H9 (cell line): Measurements from ENCODE around the gene MNX1. TPM values are rescaled to one million over a fixed set of nuclear protein-coding genes. Genes with fewer than 3 reads are reported as not detected.

Experiments used
- DNase-seq: peaks from one replicate; pipeline ENCODE4 v3.0.0-alpha.2; 2017
- H2AFZ ChIP-seq: one replicate; pipeline ENCODE4 v1.6.1; 2013; ENCODE audit warnings: mild to moderate bottlenecking, low read length, control low read depth, moderate library complexity
- H2AK5ac ChIP-seq: 2 replicates; pipeline ENCODE4 v1.6.1; 2013; ENCODE audit warnings: low read length, control low read depth, mixed read lengths; ENCODE audit not compliant: insufficient read length
- H2BK120ac ChIP-seq: one replicate; pipeline ENCODE4 v1.6.1; 2013; ENCODE audit warnings: low read depth, mild to moderate bottlenecking, low read length, control low read depth, inconsistent platforms; ENCODE audit not compliant: poor library complexity, severe bottlenecking
- H2BK12ac ChIP-seq: 2 replicates; pipeline ENCODE4 v1.6.1; 2013; ENCODE audit warnings: low read length, control low read depth, mixed read lengths, low read depth; ENCODE audit not compliant: insufficient read length
- H2BK15ac ChIP-seq: 2 replicates; pipeline ENCODE4 v1.6.1; 2013; ENCODE audit warnings: low read depth, low read length, control low read depth
- H2BK20ac ChIP-seq: one replicate; pipeline ENCODE4 v1.6.1; 2013; ENCODE audit warnings: low read depth, mild to moderate bottlenecking, low read length, control low read depth, inconsistent platforms; ENCODE audit not compliant: poor library complexity, severe bottlenecking
- H2BK5ac ChIP-seq: 2 replicates; pipeline ENCODE4 v1.6.1; 2013; ENCODE audit warnings: low read length, control low read depth, mixed read lengths; ENCODE audit not compliant: insufficient read length
- H3K14ac ChIP-seq: 2 replicates; pipeline ENCODE4 v1.6.1; 2013; ENCODE audit warnings: low read length, control low read depth; ENCODE audit not compliant: insufficient read depth
- H3K18ac ChIP-seq: 2 replicates; pipeline ENCODE4 v1.6.1; 2013; ENCODE audit warnings: low read depth, mild to moderate bottlenecking, mixed read lengths, low read length, control low read depth; ENCODE audit not compliant: insufficient read length
- H3K23ac ChIP-seq: 2 replicates; pipeline ENCODE4 v1.6.1; 2013; ENCODE audit warnings: low read length, control low read depth, mixed read lengths, low read depth; ENCODE audit not compliant: insufficient read length
- H3K23me2 ChIP-seq: 2 replicates; pipeline ENCODE4 v1.6.1; 2013; ENCODE audit warnings: low read depth, mild to moderate bottlenecking, mixed read lengths, low read length, control low read depth; ENCODE audit not compliant: insufficient read length, poor library complexity, severe bottlenecking
- H3K27ac ChIP-seq: 2 replicates; pipeline ENCODE4 v1.5.1; 2013; ENCODE audit warnings: low read length, control low read depth, mixed read lengths, low read depth; ENCODE audit not compliant: insufficient read length
- H3K27me3 ChIP-seq: 2 replicates; pipeline ENCODE4 v1.6.1; 2013; ENCODE audit warnings: low read length, control low read depth, inconsistent platforms; ENCODE audit not compliant: insufficient read depth
- H3K4ac ChIP-seq: 2 replicates; pipeline ENCODE4 v1.6.1; 2013; ENCODE audit warnings: low read depth, mild to moderate bottlenecking, control low read depth, inconsistent platforms, low read length, moderate library complexity
- H3K4me1 ChIP-seq: 2 replicates; pipeline ENCODE4 v1.6.1; 2013; ENCODE audit warnings: low read length, control low read depth, inconsistent platforms; ENCODE audit not compliant: insufficient read depth
- H3K4me2 ChIP-seq: 2 replicates; pipeline ENCODE4 v1.6.1; 2013; ENCODE audit warnings: low read length, control low read depth, mixed read lengths; ENCODE audit not compliant: insufficient read length, insufficient read depth
- H3K56ac ChIP-seq: 2 replicates; pipeline ENCODE4 v1.6.1; 2013; ENCODE audit warnings: low read depth, mild to moderate bottlenecking, mixed read lengths, low read length, control low read depth; ENCODE audit not compliant: insufficient read length
- H3K79me1 ChIP-seq: 2 replicates; pipeline ENCODE4 v1.6.1; 2013; ENCODE audit warnings: low read depth, mild to moderate bottlenecking, moderate library complexity, low read length, control low read depth, inconsistent platforms; ENCODE audit not compliant: insufficient read depth, poor library complexity, severe bottlenecking
- H3K79me2 ChIP-seq: 2 replicates; pipeline ENCODE4 v1.6.1; 2013; ENCODE audit warnings: low read length, control low read depth, inconsistent platforms; ENCODE audit not compliant: insufficient read depth
- H3K9ac ChIP-seq: 2 replicates; pipeline ENCODE4 v1.6.1; 2013; ENCODE audit warnings: low read length, control low read depth, mixed read lengths; ENCODE audit not compliant: insufficient read length; ENCODE audit errors: extremely low read depth
- H3K9me3 ChIP-seq: one replicate; pipeline ENCODE4 v1.6.1; 2013; ENCODE audit warnings: low read depth, low read length, inconsistent platforms; ENCODE audit not compliant: control insufficient read depth
- H3T11ph ChIP-seq: one replicate; pipeline ENCODE4 v1.6.1; 2013; ENCODE audit warnings: mild to moderate bottlenecking, low read length, control low read depth, inconsistent platforms
- H4K20me1 ChIP-seq: one replicate; pipeline ENCODE4 v1.6.1; 2013; ENCODE audit not compliant: control insufficient read depth, insufficient read length, insufficient read depth
- H4K5ac ChIP-seq: 2 replicates; pipeline ENCODE4 v1.6.1; 2013; ENCODE audit warnings: low read depth, mild to moderate bottlenecking, mixed read lengths, low read length, control low read depth; ENCODE audit not compliant: insufficient read length
- H4K8ac ChIP-seq: replicated peaks from 2 replicates; pipeline ENCODE4 v1.6.1; 2013; ENCODE audit warnings: low read length, control low read depth, mixed read lengths, low read depth; ENCODE audit not compliant: insufficient read length
- H4K91ac ChIP-seq: 2 replicates; pipeline ENCODE4 v1.6.1; 2013; ENCODE audit warnings: low read depth, mild to moderate bottlenecking, moderate library complexity, mixed read lengths, low read length, control low read depth; ENCODE audit not compliant: insufficient read length
- H3K27ac Mint-ChIP-seq, 3 experiments: 2 replicates in 2 of 3; 3 replicates in 1 of 3; pipeline ENCODE4 v1.8.0; 2020 to 2021; ENCODE audit warnings: mixed read lengths in 3 of 3, mild to moderate bottlenecking in 1 of 3, moderate library complexity in 1 of 3
- H3K27me3 Mint-ChIP-seq: 2 replicates; pipeline ENCODE4 v1.8.0; 2021; ENCODE audit warnings: low read depth, mild to moderate bottlenecking, moderate library complexity, mixed read lengths
- H3K36me3 Mint-ChIP-seq, 3 experiments: 2 replicates in 2 of 3; 3 replicates in 1 of 3; pipeline ENCODE4 v1.8.0; 2020 to 2021; ENCODE audit warnings: low read depth in 3 of 3, mixed read lengths in 3 of 3; ENCODE audit not compliant: insufficient read depth in 1 of 3
- H3K4me1 Mint-ChIP-seq, 2 experiments: 2 replicates each; pipeline ENCODE4 v1.8.0; 2020; ENCODE audit warnings: mixed read lengths in 2 of 2
- H3K4me3 Mint-ChIP-seq, 2 experiments: 2 replicates in 1 of 2; 3 replicates in 1 of 2; pipeline ENCODE4 v1.8.0; 2020 to 2021; ENCODE audit warnings: mild to moderate bottlenecking in 2 of 2, mixed read lengths in 2 of 2, moderate library complexity in 1 of 2
- H3K9me3 Mint-ChIP-seq, 2 experiments: 2 replicates in 1 of 2; 3 replicates in 1 of 2; pipeline ENCODE4 v1.8.0; 2020; ENCODE audit warnings: mild to moderate bottlenecking in 2 of 2, mixed read lengths in 2 of 2, moderate library complexity in 1 of 2
- WGBS: extraction: QIAGEN DNeasy Blood & Tissue Kit; methylation state at CpG from one replicate; pipeline ENCODE4 v1.1.7; 2013; ENCODE audit warnings: missing lambda C conversion rate, low lambda C conversion rate, mixed read lengths; ENCODE audit not compliant: insufficient read length; ENCODE audit errors: extremely low coverage; 5-methylcytosine and 5-hydroxymethylcytosine counted together
- total RNA-seq: library from RNA; stranded (reverse); gene quantifications from 2 replicates; pipeline ENCODE4 v1.2.1, GENCODE V29; 2021
- TF ChIP-seq, protein P1 (sequence below): fragments of 200-600 bp; sonication (generic); conservative IDR thresholded peaks from 3 replicates; pipeline ENCODE4 v1.8.0; 2021; ENCODE audit warnings: antibody characterized with exemption, mild to moderate bottlenecking

Gene MNX1
- total RNA-seq, 1 experiment from 2014 or later = not detected

DNA sequence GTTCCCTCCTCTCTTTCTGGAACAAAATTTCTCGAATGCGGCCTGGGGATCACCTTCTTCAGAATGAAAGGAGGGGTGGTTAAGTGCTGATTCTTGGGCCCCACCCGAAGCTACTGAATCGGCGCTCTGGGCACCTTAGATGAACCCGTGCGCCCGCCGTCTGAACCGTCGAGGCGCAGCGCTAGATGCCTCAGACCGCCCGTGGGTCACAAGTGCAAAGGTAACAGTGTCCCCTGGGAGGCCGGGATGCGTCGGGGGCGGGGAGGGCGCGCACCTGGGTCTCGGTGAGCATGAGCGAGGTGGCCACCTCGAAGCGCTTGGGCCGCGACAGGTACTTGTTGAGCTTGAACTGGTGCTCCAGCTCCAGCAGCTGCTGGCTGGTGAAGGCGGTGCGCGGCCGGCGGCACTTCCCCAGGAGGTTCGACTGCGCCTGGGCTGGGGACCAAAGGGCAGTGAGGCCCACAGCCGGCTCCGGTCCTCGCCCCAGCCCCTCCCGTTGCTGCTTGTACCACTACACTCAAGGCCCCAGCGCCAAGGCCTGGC is 4.2 kb downstream of the MNX1 start:
- Histone ChIP-seq H2BK15ac (no peak overlapping the region), H3K79me2 (no peaks in the 10 kb centered on the region), H2BK12ac (no peak overlapping the region), H4K20me1 (no peaks in the 10 kb centered on the region), H4K8ac (no peak overlapping the region), H2AFZ (no peak overlapping the region), H3K27me3 (peaks cover 86% of the 10 kb centered on the region), H3K4ac (no peak overlapping the region), H3K56ac (no peak overlapping the region), H3K18ac (no peak overlapping the region), H3K27ac (no peak overlapping the region), H3K23me2 (peaks cover 5% of the 10 kb centered on the region), H3K4me2 (no peak overlapping the region), H3K23ac (no peak overlapping the region), H4K91ac (no peak overlapping the region), H2BK20ac (no peak overlapping the region), H2BK5ac (no peak overlapping the region), H3T11ph (no peak overlapping the region), H3K79me1 (no peaks in the 10 kb centered on the region), H4K5ac (no peak overlapping the region), H2BK120ac (no peak overlapping the region), H3K14ac (no peak overlapping the region), H2AK5ac (no peak overlapping the region), H3K4me1 (0 out of 2 replicates have a peak, but pooled peaks cover 4% of the 10 kb centered on the region), H3K9ac (no peak overlapping the region), H3K9me3 (no peaks in the 10 kb centered on the region)
- Mint-ChIP-seq H3K4me1 (peaks cover 5 to 14% of the 10 kb centered on the region in 2 experiments), H3K4me3 (peak overlapping the region in 1 of 2 experiments; percentile 54; a peak in 1 of 5 replicates), H3K36me3 (no peaks in the 10 kb centered on the region; a peak in 1 of 7 replicates), H3K9me3 (peaks cover 2 to 4% of the 10 kb centered on the region in 2 experiments; a peak in 1 of 5 replicates), H3K27ac (no peak overlapping the region), H3K27me3 (peaks cover 91% of the 10 kb centered on the region)
- TF ChIP-seq, protein P1, sequence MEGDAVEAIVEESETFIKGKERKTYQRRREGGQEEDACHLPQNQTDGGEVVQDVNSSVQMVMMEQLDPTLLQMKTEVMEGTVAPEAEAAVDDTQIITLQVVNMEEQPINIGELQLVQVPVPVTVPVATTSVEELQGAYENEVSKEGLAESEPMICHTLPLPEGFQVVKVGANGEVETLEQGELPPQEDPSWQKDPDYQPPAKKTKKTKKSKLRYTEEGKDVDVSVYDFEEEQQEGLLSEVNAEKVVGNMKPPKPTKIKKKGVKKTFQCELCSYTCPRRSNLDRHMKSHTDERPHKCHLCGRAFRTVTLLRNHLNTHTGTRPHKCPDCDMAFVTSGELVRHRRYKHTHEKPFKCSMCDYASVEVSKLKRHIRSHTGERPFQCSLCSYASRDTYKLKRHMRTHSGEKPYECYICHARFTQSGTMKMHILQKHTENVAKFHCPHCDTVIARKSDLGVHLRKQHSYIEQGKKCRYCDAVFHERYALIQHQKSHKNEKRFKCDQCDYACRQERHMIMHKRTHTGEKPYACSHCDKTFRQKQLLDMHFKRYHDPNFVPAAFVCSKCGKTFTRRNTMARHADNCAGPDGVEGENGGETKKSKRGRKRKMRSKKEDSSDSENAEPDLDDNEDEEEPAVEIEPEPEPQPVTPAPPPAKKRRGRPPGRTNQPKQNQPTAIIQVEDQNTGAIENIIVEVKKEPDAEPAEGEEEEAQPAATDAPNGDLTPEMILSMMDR = no peak
- DNase-seq = peak; percentile 63
- WGBS = no CpG with 5 or more reads among the region's 39 CpGs
